K562 (cell line): ENCODE results near the gene SEPTIN12. TPM values are rescaled to one million over a fixed set of nuclear protein-coding genes. Genes with fewer than 3 reads are reported as not detected.
A peak's percentile ranks its signal among the peaks of the same experiment; 100 is the strongest.

Experiments used
- ATAC-seq: fragments of 200-7000 bp; cut with Tn5 transposase; 3 replicates; pipeline ENCODE4 v1.9.1; 2020; ENCODE audit warnings: moderate library complexity
- BruUV-seq: library from RNA; stranded (reverse); fragments of 400-500 nt; replicated peaks from 2 replicates; lab custom pipeline; 2021; lab: Mats Ljungman, UMichigan
- CTCF ChIA-PET: fragments of 300-600 bp; formaldehyde crosslinking; extraction: SDS; loops from one replicate; lab custom pipeline; 2021; ENCODE audit warnings: low intra/inter-chr PET ratio; lab: Yijun Ruan, JAX
- POLR2A ChIA-PET: fragments of 300-600, 350-650 bp; sonication (Branson Sonifier 250); formaldehyde crosslinking; extraction: SDS; loops from one replicate; lab custom pipeline; 2021; ENCODE audit warnings: antibody characterized with exemption, inconsistent platforms; lab: Yijun Ruan, JAX
- DNase-seq, 4 experiments: peaks; one replicate each; pipeline versions ENCODE4 v3.0.0 to v3.0.0-alpha.2; 2011 to 2018; ENCODE audit warnings: low spot score in 3 of 4, mixed read lengths in 3 of 4; ENCODE audit errors: extremely low read depth in 1 of 4
- FAIRE-seq: peaks from 2 replicates; lab custom pipeline; 2011; peaks lifted over from hg19 to GRCh38; lab: Jason Lieb, UNC
- H2AFZ ChIP-seq: 2 replicates; pipeline ENCODE4 v1.6.0; 2011; ENCODE audit warnings: low read depth, low read length, control low read depth, inconsistent platforms
- H3K27ac ChIP-seq: fragments of 200-600 bp; 3 replicates; pipeline ENCODE4 v1.8.0; 2011; ENCODE audit warnings: low read depth, mild to moderate bottlenecking, control low read depth, inconsistent platforms, low read length, moderate library complexity, mixed read lengths; ENCODE audit errors: extremely low read depth
- H3K27me3 ChIP-seq, 2 experiments: fragments of 300-600 bp in 1 of 2; 2 replicates in 1 of 2; 3 replicates in 1 of 2; pipeline versions ENCODE4 v1.6.0 to v1.8.0; 2011; ENCODE audit warnings: inconsistent platforms in 2 of 2, low read length in 2 of 2, mild to moderate bottlenecking in 1 of 2, mixed read lengths in 1 of 2, moderate library complexity in 1 of 2; ENCODE audit not compliant: control insufficient read depth in 2 of 2, insufficient read depth in 2 of 2
- H3K36me3 ChIP-seq: fragments of 300-600 bp; 3 replicates; pipeline ENCODE4 v1.8.0; 2011; ENCODE audit warnings: mild to moderate bottlenecking, low read length, inconsistent platforms; ENCODE audit not compliant: control insufficient read depth, insufficient read depth
- H3K4me1 ChIP-seq, 2 experiments: fragments of 200-600 bp in 1 of 2; replicated peaks in 1 of 2; 2 replicates in 1 of 2; 3 replicates in 1 of 2; pipeline versions ENCODE4 v1.5.1 to v1.8.0; 2011; ENCODE audit warnings: inconsistent platforms in 2 of 2, low read length in 2 of 2, mild to moderate bottlenecking in 1 of 2, mixed read lengths in 1 of 2, moderate library complexity in 1 of 2; ENCODE audit not compliant: control insufficient read depth in 2 of 2, insufficient read depth in 2 of 2
- H3K4me2 ChIP-seq: 2 replicates; pipeline ENCODE4 v1.6.1; 2011; ENCODE audit warnings: low read length, control low read depth, inconsistent platforms, mixed read lengths; ENCODE audit not compliant: insufficient read depth
- H3K4me3 ChIP-seq: fragments of 200-600 bp; sonication (generic), shearing (Covaris generic); 2 replicates; pipeline ENCODE4 v1.5.1; 2016; ENCODE audit warnings: control low read depth, inconsistent platforms
- H3K79me2 ChIP-seq: fragments of 200-600 bp; 3 replicates; pipeline ENCODE4 v1.8.0; 2011; ENCODE audit warnings: low read length, inconsistent platforms; ENCODE audit not compliant: control insufficient read depth, insufficient read depth
- H3K9ac ChIP-seq, 2 experiments: 2 replicates each; pipeline versions ENCODE4 v1.6.0 to v1.6.1; 2011; ENCODE audit warnings: low read depth in 2 of 2, low read length in 2 of 2, control low read depth in 1 of 2, inconsistent platforms in 1 of 2, mild to moderate bottlenecking in 1 of 2, mixed read lengths in 1 of 2; ENCODE audit not compliant: insufficient read depth in 1 of 2
- H3K9me1 ChIP-seq: one replicate; pipeline ENCODE4 v1.6.0; 2011; ENCODE audit warnings: inconsistent platforms, mild to moderate bottlenecking, low read length, moderate library complexity; ENCODE audit not compliant: control insufficient read depth, insufficient read depth
- H3K9me3 ChIP-seq: replicated peaks from 2 replicates; pipeline ENCODE4 v1.5.1; 2011; ENCODE audit warnings: low read depth, low read length, inconsistent platforms; ENCODE audit not compliant: control insufficient read depth, insufficient read depth
- H4K20me1 ChIP-seq: replicated peaks from 2 replicates; pipeline ENCODE4 v1.6.1; 2011; ENCODE audit warnings: low read length, inconsistent platforms, mixed read lengths; ENCODE audit not compliant: control insufficient read depth, insufficient read depth
- CEBPG ChIP-seq, 3 experiments: fragments of 200-800 bp in 1 of 3; sonication (Bioruptor generic) in 1 of 3; sonication (generic) in 1 of 3; formaldehyde crosslinking in 1 of 3; IDR thresholded peaks in 2 of 3; conservative IDR thresholded peaks in 1 of 3; 2 replicates each; pipeline versions ENCODE4 v1.6.1 to v1.8.0; 2016 to 2022; ENCODE audit warnings: missing compliant biosample characterization in 2 of 3, missing genetic modification characterization in 2 of 3, mild to moderate bottlenecking in 1 of 3, missing genetic modification reagents in 1 of 3
- DMBX1 ChIP-seq: fragments of 250-450 bp; sonication (Bioruptor Pico); IDR thresholded peaks from 2 replicates; pipeline ENCODE4 v1.8.0; 2022; ENCODE audit warnings: inconsistent platforms, mild to moderate bottlenecking, moderate library complexity, borderline replicate concordance
- LCOR ChIP-seq: sonication (generic); formaldehyde crosslinking; IDR thresholded peaks from 2 replicates; pipeline ENCODE4 v1.8.0; 2022; ENCODE audit warnings: mild to moderate bottlenecking, missing genetic modification reagents
- MTA3 ChIP-seq: fragments of 450-650 bp; formaldehyde crosslinking; IDR thresholded peaks from 2 replicates; pipeline ENCODE4 v1.6.1; 2017; ENCODE audit warnings: mild to moderate bottlenecking, borderline replicate concordance
- NBN ChIP-seq: fragments of 450-650 bp; IDR thresholded peaks from 2 replicates; pipeline ENCODE4 v1.6.1; 2016; ENCODE audit warnings: low read depth, mild to moderate bottlenecking
- PTTG1 ChIP-seq: fragments of 450-650 bp; IDR thresholded peaks from 2 replicates; pipeline ENCODE4 v1.6.1; 2016; ENCODE audit warnings: low read depth, mild to moderate bottlenecking, missing genetic modification characterization, missing compliant biosample characterization
- RB1 ChIP-seq: fragments of 450-650 bp; IDR thresholded peaks from 2 replicates; pipeline ENCODE4 v1.6.1; 2017; ENCODE audit warnings: low read depth, mild to moderate bottlenecking
- RBM39 ChIP-seq: fragments of 200-400 bp; formaldehyde crosslinking; optimal IDR thresholded peaks from 2 replicates; pipeline ENCODE3; 2018; ENCODE audit warnings: low read depth, low read length
- SIN3B ChIP-seq: fragments of 450-650 bp; IDR thresholded peaks from 2 replicates; pipeline ENCODE4 v1.6.1; 2017; ENCODE audit warnings: low read depth, mild to moderate bottlenecking, moderate library complexity
- SREBF1 ChIP-seq: fragments of 150-350 bp; IDR thresholded peaks from 2 replicates; pipeline ENCODE4 v1.6.1; 2014; ENCODE audit warnings: antibody characterized with exemption, low read depth, low read length, borderline replicate concordance
- TBL1XR1 ChIP-seq, 2 experiments: IDR thresholded peaks; 2 replicates each; pipeline ENCODE4 v1.6.1; 2012; ENCODE audit warnings: improper control_type of control experiment in 2 of 2, low read length in 2 of 2, mild to moderate bottlenecking in 1 of 2
- ZEB2 ChIP-seq: fragments of 450-650 bp; IDR thresholded peaks from 2 replicates; pipeline ENCODE4 v1.6.1; 2016
- ZFPM2 ChIP-seq: fragments of 250-450 bp; sonication (Bioruptor Pico); IDR thresholded peaks from 2 replicates; pipeline ENCODE4 v1.5.1; 2022; ENCODE audit warnings: mild to moderate bottlenecking
- ZNF253 ChIP-seq: fragments of 250-450 bp; sonication (Bioruptor Pico); conservative IDR thresholded peaks from 2 replicates; pipeline ENCODE4 v1.6.1; 2021; ENCODE audit warnings: mild to moderate bottlenecking
- ZNF41 ChIP-seq: fragments of 250-450 bp; sonication (Bioruptor Pico); conservative IDR thresholded peaks from 2 replicates; pipeline ENCODE4 v1.4.0; 2020; ENCODE audit warnings: mild to moderate bottlenecking
- WGBS: fragments of 100-300 bp; shearing (Covaris generic); methylation state at CpG from one replicate; pipeline ENCODE4 v1.1.6; 2016; ENCODE audit warnings: low coverage, mixed read lengths; ENCODE audit not compliant: insufficient coverage; ENCODE audit errors: missing lambda C conversion rate; 5-methylcytosine and 5-hydroxymethylcytosine counted together
- in situ Hi-C: fragments of 300-500 bp; cut with MboI; formaldehyde crosslinking; loops from 4 replicates; pipeline ENCODE4 v1.15.0; 2018; ENCODE audit warnings: inconsistent platforms, mixed read lengths
- intact Hi-C: fragments of 100-400 bp; cut with micrococcal nuclease; formaldehyde crosslinking; loops from 2 replicates; pipeline ENCODE4 v1.14.2; 2022
- polyA plus RNA-seq, 8 experiments: library from polyadenylated mRNA; depleted of rRNA in 4 of 8; stranded (reverse) in 5 of 8; unstranded in 3 of 8; fragments of >200 nt; fragmentation: Nextera tagmentation in 2 of 8; fragmentation: Illumina TruSeq in 1 of 8; extraction: Ambion mirVana in 2 of 8; extraction: Trizol in 1 of 8; gene quantifications; 2 replicates each; pipeline versions ENCODE4 v1.2.1 to v1.2.3, GENCODE V29; 2011 to 2014; ENCODE audit warnings: inconsistent platforms in 1 of 8, missing spikeins in 1 of 8
- total RNA-seq, 7 experiments: library from RNA; depleted of rRNA in 6 of 7; stranded (reverse); fragments of >200 nt in 6 of 7; fragmentation: Illumina TruSeq in 2 of 7; extraction: Trizol in 2 of 7; gene quantifications; 2 replicates each; pipeline versions ENCODE4 v1.2.1 to v1.2.3, GENCODE V29; 2011 to 2021; ENCODE audit warnings: low replicate concordance in 1 of 7

Gene SEPTIN12
- total and polyA plus RNA-seq, 9 of the 15 experiments (the other 6 are each of a cell fraction or from before 2014, with no cell fraction given) = not detected

GRCh38 chr16:4790871-4791270 is 2.7 kb upstream of the SEPTIN12 start:
- CTCF ChIA-PET = no interaction called here
- no peak overlapping the region for H2AFZ ChIP-seq
- FAIRE-seq = no peak

GRCh38 chr16:4790261-4790660 is 2.1 kb upstream of the SEPTIN12 start:
- POLR2A ChIA-PET = interaction anchor here (0.7 kb wide), 1 partner anchor 374 kb away, joined by 3 read pairs; the partner anchor contains the start of gene CORO7
- BruUV-seq = no TSS peak
- Histone ChIP-seq H3K79me2 (no peaks in the 10 kb centered on the region), H3K4me1 (peaks cover 19 to 35% of the 10 kb centered on the region in 2 experiments; a peak in 4 of 5 replicates), H2AFZ (0 out of 2 replicates have a peak overlapping the region, but pooled peaks have one; percentile 29), H3K27ac (no peak overlapping the region), H3K9ac (peak overlapping the region in 1 of 2 experiments; percentile 6; a peak in 1 of 4 replicates), H3K9me3 (no peaks in the 10 kb centered on the region), H3K27me3 (no peaks in the 10 kb centered on the region), H3K4me2 (no peak overlapping the region), H4K20me1 (no peaks in the 10 kb centered on the region), H3K36me3 (no peaks in the 10 kb centered on the region), H3K4me3 (no peak overlapping the region), H3K9me1 (no peaks in the 10 kb centered on the region)
- CTCF ChIA-PET = no interaction called here
- FAIRE-seq = no peak
- no peak for ATAC-seq
- in situ Hi-C loops = no loop called here
- no peak for DNase-seq
- TF ChIP-seq ZEB2 (0 out of 2 replicates have a peak, but pooled peaks have one; percentile 23), CEBPG (CRISPR knock-in tag; IDR thresholded peaks at IDR 0.05) (peak; percentile 74), CEBPG (tag; conservative IDR thresholded peaks at IDR 0.05 in 1 of 2, IDR thresholded peaks at IDR 0.05 in 1 of 2) (0 out of 4 replicates have a peak, but pooled peaks of 1 of the 2 experiments have one; percentile 46), NBN (no peak)
- 57% methylated on average over 10 of the region's 10 CpGs for WGBS
- intact Hi-C loops = no loop called here

More at GRCh38 chr16:4790871-4791270, 2.7 kb upstream of the SEPTIN12 start:
- WGBS = 74% methylated on average over 10 of the region's 10 CpGs
- no peaks in the 10 kb centered on the region for H3K79me2 ChIP-seq
- no TSS peak for BruUV-seq
- TF ChIP-seq ZNF41 (CRISPR knock-in tag) (no peak), ZFPM2 (CRISPR knock-in tag) (no peak), MTA3 (no peak), TBL1XR1 (IDR thresholded peaks at IDR 0.05; ENCODE audit: low read length in 2 of 2) (no peak), RB1 (no peak), SIN3B (no peak), PTTG1 (tag) (no peak), RBM39 (no peak), ZNF253 (CRISPR knock-in tag) (no peak), LCOR (CRISPR knock-in tag) (no peak), SREBF1 (no peak), DMBX1 (CRISPR knock-in tag) (no peak)
- TF ChIP-seq, all 486 proteins: peak for 0
- Histone ChIP-seq H3K9me3 (no peaks in the 10 kb centered on the region), H3K4me2 (no peak overlapping the region), H3K9ac (no peak overlapping the region), H3K9me1 (no peaks in the 10 kb centered on the region), H4K20me1 (no peaks in the 10 kb centered on the region), H3K27me3 (no peaks in the 10 kb centered on the region), H3K36me3 (no peaks in the 10 kb centered on the region), H3K4me1 (peaks cover 19 to 41% of the 10 kb centered on the region in 2 experiments; a peak in 4 of 5 replicates), H3K4me3 (no peak overlapping the region), H3K27ac (no peak overlapping the region)
- POLR2A ChIA-PET = interaction anchor here (0.7 kb wide), 1 partner anchor 374 kb away, joined by 3 read pairs; the partner anchor contains the start of gene CORO7
- no peak for ATAC-seq
- intact Hi-C loops (no loop called here), in situ Hi-C loops (no loop called here)
- no peak for DNase-seq
